Gastrocnemius medialis (tissue), 4 donors: Measurements from ENCODE around the gene FSTL1. TPM values are rescaled to one million over a fixed set of nuclear protein-coding genes. Genes with fewer than 3 reads are reported as not detected.

Experiments
- ATAC-seq, 2 donors: fragments of 150-250 bp; one replicate each; pipeline ENCODE4 v1.9.1; 2016
- DNase-seq, 2 donors: peaks; one replicate each; pipeline ENCODE4 v3.0.0-alpha.2; 2019
- H3K27ac ChIP-seq, 4 donors: fragments of 200-600 bp; sonication (generic); 1 replicate in 1 of 4; 2 replicates in 3 of 4; pipeline ENCODE4 v1.5.1; 2016 to 2018; ENCODE audit warnings: mild to moderate bottlenecking in 2 of 4, moderate library complexity in 1 of 4
- H3K27me3 ChIP-seq, 3 donors: fragments of 200-600 bp; sonication (generic) in 2 of 3; 1 replicate in 1 of 3; 2 replicates in 2 of 3; pipeline versions ENCODE4 v1.5.1 to v1.6.0; 2016 to 2019; ENCODE audit warnings: mild to moderate bottlenecking in 1 of 3, moderate library complexity in 1 of 3
- H3K36me3 ChIP-seq, 2 donors: fragments of 200-600 bp; sonication (generic) in 1 of 2; one replicate each; pipeline ENCODE4 v1.5.1; 2017 to 2018
- H3K4me1 ChIP-seq, 2 donors: fragments of 200-600 bp; sonication (generic) in 1 of 2; one replicate each; pipeline ENCODE4 v1.5.1; 2016 to 2017; ENCODE audit warnings: mild to moderate bottlenecking in 2 of 2
- H3K4me3 ChIP-seq, 4 donors: fragments of 200-600 bp; sonication (generic) in 3 of 4; 1 replicate in 1 of 4; 2 replicates in 3 of 4; pipeline ENCODE4 v1.5.1; 2016 to 2019; ENCODE audit warnings: mild to moderate bottlenecking in 2 of 4
- H3K9me3 ChIP-seq, 3 donors: fragments of 200-600 bp; sonication (generic) in 2 of 3; 1 replicate in 1 of 3; 2 replicates in 2 of 3; pipeline ENCODE4 v1.5.1; 2016 to 2019
- CTCF ChIP-seq, 5 experiments: fragments of 450-650 bp in 3 of 5; fragments of 200-600 bp in 2 of 5; sonication (generic) in 2 of 5; IDR thresholded peaks in 4 of 5; conservative IDR thresholded peaks in 1 of 5; 1 replicate in 4 of 5; 2 replicates in 1 of 5; pipeline ENCODE4 v1.5.1; 2016 to 2019; ENCODE audit warnings: antibody characterized with exemption in 5 of 5, mild to moderate bottlenecking in 3 of 5, moderate library complexity in 3 of 5
- POLR2A ChIP-seq, 2 donors: fragments of 450-650 bp; IDR thresholded peaks; one replicate each; pipeline ENCODE4 v1.6.1; 2017; ENCODE audit warnings: antibody characterized with exemption in 2 of 2, mild to moderate bottlenecking in 2 of 2, moderate library complexity in 2 of 2
- in situ Hi-C, 4 donors: fragments of 200-750 bp; cut with MboI; loops; one replicate each; pipeline versions ENCODE4 v1.15.0 to v1.8.0; 2017; ENCODE audit warnings: low sequenced_read_pairs in 4 of 4
- intact Hi-C: fragments of 100-400 bp; cut with DNase I; formaldehyde crosslinking; loops from one replicate; pipeline ENCODE4 v1.15.1; 2023; ENCODE audit warnings: low total_unique reads
- total RNA-seq, 4 donors: library from RNA; depleted of rRNA; stranded (reverse); fragments of >200 nt; gene quantifications; one replicate each; pipeline versions ENCODE4 v1.1.0 to v1.2.3, GENCODE V29; 2016

FSTL1 gene
- 10 to 100 TPM; 33.4 to 77.5 (median 44.0) TPM for total RNA-seq

- H3K36me3 ChIP-seq, result no peaks in the 10 kb centered on the region
- peaks cover 0 to 6% (median 0%) of the 10 kb centered on the region in 3 donors for H3K27me3 ChIP-seq
- H3K4me1 ChIP-seq, result peaks cover 12 to 16% of the 10 kb centered on the region in 2 donors
- TF ChIP-seq CTCF (IDR thresholded peaks at IDR 0.05 in 4 of 5, conservative IDR thresholded peaks at IDR 0.05 in 1 of 5) (no peak), POLR2A (IDR thresholded peaks at IDR 0.05) (peak; percentile 36 to 46)
- H3K9me3 ChIP-seq, result no peaks in the 10 kb centered on the region
- intact Hi-C loops, result no loop called here
- ATAC-seq (peak; percentile 29 to 41), DNase-seq (peak; percentile 16 to 30)
- in situ Hi-C loops, result no loop called here
- H3K27ac ChIP-seq, result peak within 1 kb of the TSS; percentile 67 to 81 (median 74)
- H3K4me3 ChIP-seq, result peak within 1 kb of the TSS; percentile 66 to 84 (median 79)
These were observed at the start of gene FSTL1 for GRCh38 chr3:120450600-120451271. Gene FSTL1 (minus strand): TSS chr3:120450992. CDS start chr3:120450746, 246 bp downstream.

- in situ Hi-C loops (no loop called here), intact Hi-C loops (no loop called here)
- TF ChIP-seq POLR2A (IDR thresholded peaks at IDR 0.05), result no peak
- no peak for TF ChIP-seq CTCF (IDR thresholded peaks at IDR 0.05 in 4 of 5, conservative IDR thresholded peaks at IDR 0.05 in 1 of 5)
- Histone ChIP-seq H3K9me3 (no peaks in the 10 kb centered on the region), H3K4me3 (no peak overlapping the region), H3K4me1 (no peaks in the 10 kb centered on the region), H3K36me3 (no peaks in the 10 kb centered on the region), H3K27me3 (no peaks in the 10 kb centered on the region), H3K27ac (peak overlapping the region in 1 of 4 donors; percentile 25)
- ATAC-seq, result peak; percentile 46 to 58
- peak in 1 of 2 donors; percentile 18 for DNase-seq
These were observed 48.0 kb upstream of the FSTL1 start for GRCh38 chr3:120498556-120499346.

- Histone ChIP-seq H3K36me3 (no peaks in the 10 kb centered on the region), H3K27me3 (no peaks in the 10 kb centered on the region), H3K9me3 (no peaks in the 10 kb centered on the region), H3K27ac (no peak overlapping the region), H3K4me3 (no peak overlapping the region), H3K4me1 (no peaks in the 10 kb centered on the region)
- DNase-seq, result no peak
- ATAC-seq, result no peak
- in situ Hi-C loops (no loop called here), intact Hi-C loops (no loop called here)
- TF ChIP-seq CTCF (IDR thresholded peaks at IDR 0.05 in 4 of 5, conservative IDR thresholded peaks at IDR 0.05 in 1 of 5), result no peak
- TF ChIP-seq POLR2A (IDR thresholded peaks at IDR 0.05), result no peak
These were observed 47.0 kb upstream of the FSTL1 start for GRCh38 chr3:120497818-120498217.

- intact Hi-C loops, result no loop called here
- Histone ChIP-seq H3K36me3 (no peaks in the 10 kb centered on the region), H3K4me3 (no peak overlapping the region), H3K9me3 (no peaks in the 10 kb centered on the region), H3K27me3 (no peaks in the 10 kb centered on the region), H3K4me1 (no peaks in the 10 kb centered on the region), H3K27ac (no peak overlapping the region)
- DNase-seq (no peak), ATAC-seq (no peak)
- TF ChIP-seq POLR2A (IDR thresholded peaks at IDR 0.05), result no peak
- no peak for TF ChIP-seq CTCF (IDR thresholded peaks at IDR 0.05 in 4 of 5, conservative IDR thresholded peaks at IDR 0.05 in 1 of 5)
- in situ Hi-C loops, result no loop called here
These were observed 46.5 kb upstream of the FSTL1 start for GRCh38 chr3:120497336-120497735.
